B cell (primary cell): ENCODE data around the gene SLC2A6.

Experiments
- EZH2 ChIP-seq: IDR thresholded peaks from 2 replicates; pipeline ENCODE4 v1.6.1; 2012; ENCODE audit warnings: borderline replicate concordance, low read depth, mild to moderate bottlenecking, moderate library complexity, low read length; ENCODE audit not compliant: insufficient read depth, poor library complexity, severe bottlenecking
- TF ChIP-seq, protein P1 (sequence below): fragments of 200-600 bp; IDR thresholded peaks from one replicate; pipeline ENCODE4 v1.8.0; 2022; ENCODE audit warnings: antibody characterized with exemption, mild to moderate bottlenecking

DNA sequence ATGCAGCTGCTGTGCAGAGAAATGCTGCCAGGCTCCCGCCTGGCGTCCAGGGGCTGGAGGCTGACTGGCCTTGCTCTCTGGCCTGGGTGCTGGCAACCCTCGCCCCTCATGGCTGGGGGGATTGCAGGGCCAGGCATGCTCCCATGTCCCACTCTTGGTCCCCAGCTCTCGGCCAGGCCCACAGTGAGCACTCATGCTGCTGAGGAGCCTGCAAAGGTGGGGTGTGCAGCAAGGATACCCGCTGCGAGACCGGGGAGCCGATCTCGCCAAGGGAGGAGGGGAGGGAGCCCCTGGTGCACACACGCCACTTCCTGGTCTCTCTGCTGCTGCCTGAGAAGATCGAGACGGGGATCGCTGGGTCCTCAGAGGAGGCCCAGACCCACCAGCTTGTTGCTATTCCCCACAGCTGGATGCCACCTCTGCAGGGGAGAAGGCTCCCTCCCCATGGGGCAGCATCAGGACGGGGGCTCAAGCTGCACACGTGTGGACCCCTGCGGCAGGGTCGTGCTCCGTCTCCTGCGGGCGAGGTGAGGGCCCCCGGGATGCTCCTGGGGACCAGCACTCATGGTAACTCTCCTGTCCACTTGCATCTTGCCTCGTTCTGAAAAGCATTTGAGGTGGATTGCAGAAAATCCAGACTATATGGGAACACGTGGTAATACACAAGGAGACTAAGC is 33.5 kb downstream of the SLC2A6 start:
- TF ChIP-seq, protein P1, sequence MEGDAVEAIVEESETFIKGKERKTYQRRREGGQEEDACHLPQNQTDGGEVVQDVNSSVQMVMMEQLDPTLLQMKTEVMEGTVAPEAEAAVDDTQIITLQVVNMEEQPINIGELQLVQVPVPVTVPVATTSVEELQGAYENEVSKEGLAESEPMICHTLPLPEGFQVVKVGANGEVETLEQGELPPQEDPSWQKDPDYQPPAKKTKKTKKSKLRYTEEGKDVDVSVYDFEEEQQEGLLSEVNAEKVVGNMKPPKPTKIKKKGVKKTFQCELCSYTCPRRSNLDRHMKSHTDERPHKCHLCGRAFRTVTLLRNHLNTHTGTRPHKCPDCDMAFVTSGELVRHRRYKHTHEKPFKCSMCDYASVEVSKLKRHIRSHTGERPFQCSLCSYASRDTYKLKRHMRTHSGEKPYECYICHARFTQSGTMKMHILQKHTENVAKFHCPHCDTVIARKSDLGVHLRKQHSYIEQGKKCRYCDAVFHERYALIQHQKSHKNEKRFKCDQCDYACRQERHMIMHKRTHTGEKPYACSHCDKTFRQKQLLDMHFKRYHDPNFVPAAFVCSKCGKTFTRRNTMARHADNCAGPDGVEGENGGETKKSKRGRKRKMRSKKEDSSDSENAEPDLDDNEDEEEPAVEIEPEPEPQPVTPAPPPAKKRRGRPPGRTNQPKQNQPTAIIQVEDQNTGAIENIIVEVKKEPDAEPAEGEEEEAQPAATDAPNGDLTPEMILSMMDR: no peak
- no peak for TF ChIP-seq EZH2
